Measurements from ENCODE around the gene CTXN3.
"Not testable (repeated sequence)": the region's sequence is repeated elsewhere in the genome, so short reads cannot be mapped to it uniquely, and the experiment has no call there.

The CTXN3 gene

DNA sequence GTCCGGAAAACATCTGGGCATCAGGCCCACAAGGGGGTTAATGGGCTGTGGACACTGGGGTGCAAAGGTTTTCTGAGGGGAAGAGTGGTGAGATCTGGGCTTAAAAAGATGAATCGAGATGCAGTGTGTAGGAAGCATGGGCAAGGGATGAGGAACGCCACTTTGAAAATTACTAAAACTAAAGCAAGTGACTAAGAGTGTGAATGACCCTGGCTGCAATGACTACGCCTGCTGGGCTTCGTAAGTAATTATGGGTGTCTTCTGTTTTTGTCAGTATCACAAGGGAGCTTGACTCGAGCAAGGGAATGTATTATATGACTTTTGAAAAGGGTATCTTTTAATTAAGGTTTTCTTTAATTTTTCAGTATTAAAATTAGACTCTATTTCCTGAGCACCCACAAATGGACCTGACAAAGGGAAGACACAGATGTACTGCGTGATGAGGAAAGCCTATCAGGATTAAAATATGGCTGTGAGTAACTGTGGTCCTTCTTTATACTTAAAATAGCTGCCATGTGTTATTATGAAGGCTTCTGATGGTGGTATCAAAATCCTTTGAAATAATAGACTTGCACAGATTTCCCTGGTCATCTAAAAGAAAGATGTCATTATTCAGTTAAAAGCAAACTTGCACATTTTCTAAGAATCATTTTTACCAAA, 4.2 kb downstream of the CTXN3 start:
- no peak for DNase-seq (ENCODE audit: low spot score)

DNA sequence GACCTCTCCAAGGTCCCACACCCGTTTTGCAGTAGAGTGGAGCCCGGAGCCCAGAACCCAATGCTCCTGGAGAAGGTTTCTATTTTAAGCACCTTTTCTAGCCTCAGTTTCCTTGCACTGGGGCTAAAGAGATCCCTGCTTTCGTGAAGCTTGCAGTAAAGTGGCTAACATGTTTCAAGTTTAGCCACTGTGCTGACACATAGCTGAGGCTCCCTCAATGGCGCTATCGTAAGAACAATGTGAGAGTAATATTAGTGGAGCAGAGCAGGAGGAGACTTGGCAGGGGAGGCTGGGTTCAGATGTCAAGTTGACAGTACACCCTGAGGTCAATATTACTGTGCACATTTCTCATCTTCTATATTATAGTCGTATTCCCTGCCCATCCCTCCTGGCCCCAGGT, 7.9 kb downstream of the CTXN3 start:
- DNase-seq (ENCODE audit: low spot score) = no peak

DNA sequence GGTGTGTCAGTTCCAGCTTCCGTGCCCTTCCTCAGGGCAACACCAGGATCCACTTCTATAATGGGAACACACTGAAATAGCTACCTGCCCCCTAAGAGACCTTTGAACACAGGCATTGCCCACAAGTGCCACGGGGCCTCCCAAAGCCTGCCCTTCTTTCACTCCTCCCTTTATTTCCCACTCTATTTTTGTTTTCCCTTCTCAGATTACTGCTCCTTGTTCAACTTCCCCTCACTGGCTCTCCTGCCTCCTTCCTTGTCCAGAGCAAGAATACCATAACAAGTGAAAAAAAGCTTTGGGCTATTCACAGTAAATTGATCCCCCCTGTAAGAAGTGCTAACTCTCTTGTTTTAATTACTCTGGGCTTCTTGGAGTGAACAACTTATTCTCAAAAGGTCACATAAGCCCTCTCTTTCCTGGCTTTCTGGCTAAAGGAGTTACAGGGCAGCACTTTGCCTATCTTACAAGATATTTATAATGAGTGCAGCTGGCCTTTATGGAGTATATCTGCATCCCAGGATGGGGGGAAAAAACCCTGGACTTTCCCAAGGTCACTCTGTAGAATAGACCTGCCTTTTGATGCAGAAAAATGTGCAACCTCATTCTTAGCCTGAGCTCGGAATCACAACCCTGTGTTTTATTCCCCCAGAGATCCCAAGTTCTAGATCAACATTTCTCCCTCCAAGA, 11.3 kb downstream of the CTXN3 start:
- DNase-seq (ENCODE audit: low spot score) = no peak

DNA sequence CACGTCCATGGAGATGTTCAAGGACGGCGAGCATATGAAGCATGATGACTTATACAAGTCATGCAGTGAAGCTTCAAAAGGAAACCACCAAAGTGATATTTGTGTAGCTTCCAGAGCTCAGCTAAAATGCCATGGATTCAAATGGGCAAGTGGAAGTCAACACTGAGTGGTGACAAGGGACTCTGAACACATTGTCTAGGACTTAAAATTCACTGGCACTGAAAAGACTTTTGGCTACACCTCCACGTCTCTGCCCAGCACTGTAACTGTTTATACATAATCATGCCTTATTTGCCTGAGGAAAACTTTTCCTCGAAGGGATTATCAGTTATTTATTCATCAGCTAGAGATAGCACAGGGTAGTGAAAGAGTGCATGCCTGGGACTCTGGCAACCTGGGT, 15.2 kb downstream of the CTXN3 start:
- no peak for DNase-seq (ENCODE audit: low spot score)

DNA sequence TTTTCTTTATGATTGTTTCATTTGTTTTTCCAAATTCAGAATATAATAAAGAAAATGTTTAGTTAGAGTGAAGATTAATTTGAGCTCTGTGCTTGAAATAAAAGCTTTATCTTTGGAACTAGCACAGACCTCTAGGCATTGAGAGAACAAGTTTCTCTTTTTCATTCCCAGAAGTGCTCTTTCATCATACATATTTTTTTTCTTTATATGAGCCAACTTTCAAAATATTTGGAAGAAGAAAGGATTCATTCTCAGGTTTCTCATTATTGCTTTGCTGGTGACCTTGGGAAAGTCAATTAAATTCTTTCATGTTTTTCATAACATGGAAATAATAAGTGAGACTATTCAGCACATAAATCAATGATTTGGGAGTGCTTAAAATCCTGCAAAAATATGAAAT, 16.8 kb downstream of the CTXN3 start:
- no peak for DNase-seq (ENCODE audit: low spot score)

DNA sequence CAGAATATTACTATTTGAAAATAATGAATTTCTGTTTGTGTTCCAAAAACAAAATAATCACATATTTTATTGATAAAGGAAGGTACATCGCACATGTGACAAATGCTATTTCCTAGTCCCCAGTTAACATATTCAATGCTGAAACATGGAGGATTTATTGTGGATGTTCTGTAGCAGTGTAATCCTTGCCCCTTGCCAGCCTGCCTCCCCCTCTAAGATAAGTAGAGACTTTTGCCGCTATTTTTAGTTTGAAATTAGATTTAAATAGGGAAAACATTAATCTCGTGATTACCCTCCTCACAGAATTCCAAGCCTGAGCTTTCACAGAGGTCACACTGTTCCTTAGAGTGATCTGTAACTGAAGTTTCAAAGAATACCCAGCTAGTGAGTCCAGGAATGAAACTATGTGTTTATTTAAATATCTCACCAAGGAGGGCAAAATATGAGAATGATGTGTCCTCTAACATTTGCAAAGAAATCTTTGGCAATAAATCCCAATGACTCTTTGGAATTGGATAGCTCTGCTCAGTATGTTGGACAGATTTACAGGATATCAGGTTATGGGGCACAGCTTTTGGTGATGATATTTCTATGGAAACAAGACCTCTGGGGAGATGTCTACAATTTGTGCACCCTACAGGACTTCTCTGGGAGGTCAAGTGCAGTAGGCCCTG, 17.3 kb downstream of the CTXN3 start:
- no peak for DNase-seq (ENCODE audit: low spot score)

DNA sequence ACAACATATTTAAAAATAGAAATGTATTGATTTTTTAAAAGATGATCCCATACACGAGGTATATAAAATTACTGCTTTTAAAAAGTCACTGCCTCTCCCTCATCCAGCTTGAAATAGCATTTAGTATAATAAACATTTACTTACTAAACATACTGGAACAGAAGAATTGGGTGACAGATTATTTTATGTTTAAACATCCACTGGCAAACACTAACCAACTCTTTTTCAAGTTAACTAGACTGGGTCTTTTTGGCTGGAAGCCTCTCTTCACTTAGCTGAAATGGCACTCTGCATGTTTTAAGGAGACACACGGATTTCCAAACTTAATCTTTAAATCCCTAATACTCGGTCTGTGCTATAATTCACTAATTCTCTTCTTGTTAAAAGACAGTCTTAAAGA, 19.0 kb downstream of the CTXN3 start:
- no peak for DNase-seq (ENCODE audit: low spot score)

DNA sequence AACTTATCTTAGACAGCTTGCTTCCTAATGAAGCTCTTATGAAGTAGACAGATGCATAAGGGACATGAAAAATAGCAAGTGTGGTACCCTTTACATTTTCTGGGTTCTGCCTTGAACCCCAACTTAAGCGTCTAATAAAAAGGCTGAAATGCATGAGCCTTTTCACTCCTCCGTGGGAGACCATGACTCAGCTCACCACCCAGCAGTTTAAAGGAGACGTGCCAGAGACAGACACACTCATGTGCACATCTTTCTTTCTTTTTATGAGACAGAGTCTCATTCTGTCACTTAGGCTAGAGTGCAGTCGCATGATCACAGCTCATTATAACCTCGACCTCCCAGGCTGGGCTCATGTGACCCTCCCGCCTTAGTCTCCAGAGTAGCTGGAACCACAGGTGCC, 22.3 kb downstream of the CTXN3 start:
- DNase-seq (ENCODE audit: low spot score) = no peak

DNA sequence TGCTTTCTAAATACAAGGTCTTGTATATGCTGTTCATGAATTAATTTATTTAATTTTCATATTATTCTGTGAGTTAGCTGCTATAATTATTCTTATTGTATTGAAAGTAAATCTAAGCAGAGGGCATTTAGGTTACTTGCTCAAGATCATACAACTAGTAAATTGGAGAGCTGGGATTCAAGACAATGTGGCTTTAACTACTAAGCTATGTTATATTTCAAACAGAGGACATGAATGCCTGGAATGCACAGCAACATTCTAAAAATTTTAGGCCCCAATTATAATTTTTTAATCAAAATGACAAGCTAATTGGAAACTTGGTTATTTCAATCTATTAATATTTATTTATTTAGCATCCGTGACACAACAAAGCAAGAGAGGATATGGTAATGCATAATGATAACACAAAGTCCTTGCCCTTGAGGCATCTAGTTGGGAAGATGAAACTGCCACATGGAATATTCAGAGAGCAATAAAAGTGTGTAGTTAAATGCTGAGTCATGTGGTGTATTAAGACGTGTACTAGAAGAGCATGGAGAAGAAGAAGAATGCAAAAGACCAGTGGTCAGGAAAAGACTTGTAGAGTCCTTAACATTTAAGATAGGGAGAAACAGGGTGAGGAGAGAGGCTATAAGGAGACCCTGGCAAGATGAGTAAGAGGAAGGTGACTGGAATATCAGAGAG, 24.4 kb downstream of the CTXN3 start:
- DNase-seq (ENCODE audit: low spot score) = no peak

DNA sequence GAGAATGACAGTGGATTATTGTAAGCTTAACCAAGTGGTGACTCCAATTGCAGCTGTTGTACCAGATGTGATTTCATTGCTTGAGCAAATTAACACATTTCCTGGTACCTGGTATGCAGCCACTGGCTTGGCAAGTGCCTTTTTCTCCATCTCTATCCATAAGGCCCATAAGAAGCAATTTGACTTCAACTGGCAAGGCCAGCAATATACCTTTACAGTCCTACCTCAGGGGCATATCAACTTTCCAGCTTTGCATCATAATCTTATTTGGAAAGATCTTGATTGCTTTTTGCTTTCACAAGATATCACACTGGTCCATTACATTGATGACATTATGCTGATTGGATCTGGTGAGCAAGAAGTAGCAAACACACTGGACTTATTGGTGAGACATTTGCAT, 28.1 kb downstream of the CTXN3 start:
- not testable (repeated sequence) for DNase-seq (ENCODE audit: low spot score)

DNA sequence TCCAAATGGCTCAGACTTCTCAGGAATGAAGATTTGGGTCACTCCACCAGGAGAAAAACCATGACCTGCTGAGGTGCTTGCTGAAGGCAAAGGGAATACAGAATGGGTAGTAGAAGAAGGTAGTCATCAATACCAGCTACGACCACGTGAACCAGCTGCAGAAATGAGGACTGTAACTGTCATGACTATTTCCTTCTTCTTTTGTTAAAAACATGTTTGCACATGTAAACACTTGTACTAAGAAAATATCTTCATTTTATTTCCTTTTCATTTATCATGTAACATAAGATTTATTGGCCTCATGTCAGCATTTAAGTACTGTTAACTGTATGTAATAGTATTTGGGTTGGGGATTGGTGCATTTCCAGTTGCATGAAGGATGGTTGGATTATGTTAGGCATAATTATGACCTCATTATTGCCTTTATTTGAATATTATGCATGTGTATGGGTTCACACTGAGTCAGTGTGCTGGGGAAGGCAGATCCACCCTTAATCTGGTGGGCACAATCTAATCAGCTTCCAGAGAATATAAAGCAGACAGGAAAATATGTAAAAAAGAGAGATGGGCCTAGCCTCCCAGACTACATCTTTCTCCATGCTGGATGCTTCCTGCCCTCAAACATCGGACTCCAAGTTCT, 30.9 kb downstream of the CTXN3 start:
- DNase-seq (ENCODE audit: low spot score) = not testable (repeated sequence)

DNA sequence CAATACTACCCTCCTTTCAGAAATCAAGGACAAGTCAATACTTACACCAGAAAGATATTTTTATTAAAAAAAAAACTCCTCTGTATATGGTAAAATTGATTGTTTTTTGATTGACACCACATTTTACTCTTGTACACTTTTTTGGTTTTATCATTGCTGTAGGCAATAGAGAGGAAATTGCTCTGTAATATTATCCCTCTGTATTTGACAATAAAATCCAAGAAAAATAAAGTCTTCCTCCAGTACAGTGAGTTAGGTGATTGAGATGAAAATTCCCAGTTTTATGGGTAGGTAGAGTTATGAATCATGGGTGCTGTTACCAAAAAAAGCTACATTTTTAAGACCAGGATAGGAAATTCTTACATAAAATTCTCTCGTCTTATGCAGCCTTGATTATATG, 31.7 kb downstream of the CTXN3 start:
- no peak for DNase-seq (ENCODE audit: low spot score)

DNA sequence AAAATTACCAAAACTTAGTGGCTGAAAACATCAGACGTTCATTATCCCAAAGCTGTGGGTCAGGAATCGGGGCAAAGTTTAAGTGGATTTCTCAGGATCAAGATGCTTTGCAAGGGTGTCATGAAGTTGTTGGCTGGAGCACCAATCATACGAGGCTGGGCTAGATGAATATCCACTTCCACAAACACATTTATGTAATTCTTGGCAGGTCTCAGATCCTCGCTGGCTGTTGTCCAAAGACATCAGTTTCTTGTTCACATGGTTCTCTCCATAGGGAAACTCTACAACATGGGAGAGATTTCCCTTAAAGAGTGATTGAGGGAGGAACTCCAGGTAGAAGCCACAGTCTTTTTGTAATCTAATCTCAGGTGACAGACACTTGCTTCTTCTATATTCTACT, 34.1 kb downstream of the CTXN3 start:
- DNase-seq (ENCODE audit: low spot score) = no peak

DNA sequence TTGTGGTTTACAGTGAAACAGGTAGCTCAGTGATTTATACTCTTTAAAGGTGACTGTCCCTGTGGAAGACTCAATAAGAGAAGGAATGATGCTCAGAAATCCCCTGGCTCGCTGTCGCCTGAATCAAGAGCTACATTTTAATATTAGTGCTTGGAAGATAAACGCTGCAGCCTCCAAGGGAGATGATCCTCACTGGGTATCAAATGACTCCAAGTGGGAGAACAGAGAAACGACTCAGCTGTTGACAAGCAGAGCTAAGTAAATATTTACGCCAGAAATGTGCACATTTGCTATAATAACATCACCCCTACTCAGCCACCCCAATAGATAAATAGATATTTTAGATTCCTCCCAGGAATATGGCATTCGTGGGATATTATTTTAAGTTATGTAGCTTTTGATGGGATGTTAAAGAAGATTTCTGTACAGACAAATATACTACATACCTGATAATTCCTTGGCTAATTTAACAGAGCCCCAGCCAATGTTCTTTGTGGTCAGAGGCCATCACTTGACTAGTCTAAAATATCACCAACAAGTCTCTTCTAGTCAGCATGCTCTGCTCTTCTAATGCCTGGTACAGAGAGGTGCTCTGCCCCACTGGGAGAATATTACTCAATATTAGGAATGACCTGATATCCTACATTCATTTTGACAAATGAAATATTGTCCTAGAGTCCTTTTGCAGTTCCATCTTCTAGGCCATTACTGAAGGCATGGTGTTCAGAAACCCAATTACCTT, 36.0 kb downstream of the CTXN3 start:
- DNase-seq (ENCODE audit: low spot score) = no peak

DNA sequence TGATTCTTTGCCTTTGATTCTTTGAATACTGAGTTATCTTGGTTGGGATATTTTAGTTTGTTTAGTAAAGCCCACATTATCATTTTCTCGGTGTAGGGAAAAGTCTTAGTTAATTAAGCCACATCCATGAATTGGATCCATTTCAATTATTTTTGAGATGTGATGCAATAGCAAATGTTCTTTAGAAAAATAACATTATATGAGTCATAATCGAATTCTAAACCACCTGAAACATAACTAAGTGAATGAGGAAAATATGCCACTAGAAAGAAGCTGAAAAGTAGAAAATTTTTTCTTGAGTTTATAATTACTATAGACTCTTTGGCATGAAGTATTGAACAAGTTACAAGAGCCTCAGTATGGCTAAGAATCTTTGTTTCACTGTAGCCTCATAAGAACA, 36.8 kb downstream of the CTXN3 start:
- no peak for DNase-seq (ENCODE audit: low spot score)

DNA sequence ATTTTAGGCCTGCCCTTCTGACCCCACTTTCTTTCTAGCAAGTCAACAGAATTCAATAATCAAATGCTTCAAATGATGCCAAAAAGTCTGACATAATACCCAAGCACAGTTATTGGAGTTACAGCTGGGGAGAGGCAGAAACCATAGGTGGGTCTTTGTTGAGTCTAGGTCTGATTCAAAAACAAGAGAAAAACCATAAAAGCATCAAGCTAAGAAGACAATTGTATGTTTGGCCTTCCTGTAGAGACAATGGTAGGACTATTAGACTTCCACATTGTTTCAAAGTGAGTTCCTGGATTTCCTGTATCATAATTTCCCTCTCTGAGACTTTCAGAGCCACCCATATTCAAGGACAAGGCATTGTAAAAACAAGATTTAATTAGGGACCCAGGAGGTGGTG, 37.5 kb downstream of the CTXN3 start:
- no peak for DNase-seq (ENCODE audit: low spot score)

DNA sequence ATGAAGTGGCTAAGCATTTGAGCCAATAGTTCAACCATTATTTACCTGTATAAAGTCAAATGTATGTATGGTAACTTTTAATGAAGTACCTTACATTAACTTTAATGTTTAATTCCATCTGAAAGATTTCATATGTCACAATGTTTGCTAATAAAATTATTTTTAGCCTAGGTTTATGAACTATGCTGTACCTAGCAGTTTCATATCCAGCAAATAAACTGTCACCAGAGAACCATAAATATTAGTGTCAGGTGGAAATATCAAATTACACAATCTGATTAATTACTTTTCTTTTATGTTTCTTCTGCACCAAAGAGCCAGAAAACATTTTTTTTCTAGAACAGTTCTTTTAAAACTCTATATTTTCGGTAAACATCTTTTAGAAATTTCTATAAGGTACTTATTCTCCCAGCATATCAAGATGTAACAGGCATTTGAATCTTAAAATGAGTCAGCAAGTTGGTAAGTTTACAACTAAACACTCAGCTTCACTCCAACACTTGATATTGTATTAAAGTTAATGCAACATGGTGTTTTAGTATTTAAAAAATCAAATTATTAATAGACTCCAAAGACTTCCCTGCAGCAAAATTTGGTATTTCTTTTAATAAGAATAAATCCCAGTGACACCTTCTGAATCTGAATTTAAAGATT, 45.8 kb downstream of the CTXN3 start:
- no peak for DNase-seq (ENCODE audit: low spot score)

DNA sequence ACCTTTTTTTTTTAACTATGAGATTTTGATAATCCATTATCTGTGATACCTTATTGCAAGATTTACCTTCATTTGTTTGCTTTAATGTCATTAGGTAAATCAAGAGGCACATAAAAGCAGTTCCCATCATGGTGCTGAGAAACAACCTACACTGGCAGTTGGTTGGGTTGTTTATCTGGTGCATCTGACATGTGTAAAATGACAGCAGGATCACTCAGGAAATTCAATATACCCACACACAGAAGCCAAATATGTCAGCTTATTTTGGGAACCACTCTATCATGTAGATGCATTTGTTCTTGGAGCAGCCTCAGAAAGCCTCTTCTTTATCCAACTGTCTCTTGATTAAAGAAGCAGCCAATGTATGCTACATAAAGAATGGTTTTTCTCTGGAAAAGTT, 46.5 kb downstream of the CTXN3 start:
- DNase-seq (ENCODE audit: low spot score) = no peak

DNA sequence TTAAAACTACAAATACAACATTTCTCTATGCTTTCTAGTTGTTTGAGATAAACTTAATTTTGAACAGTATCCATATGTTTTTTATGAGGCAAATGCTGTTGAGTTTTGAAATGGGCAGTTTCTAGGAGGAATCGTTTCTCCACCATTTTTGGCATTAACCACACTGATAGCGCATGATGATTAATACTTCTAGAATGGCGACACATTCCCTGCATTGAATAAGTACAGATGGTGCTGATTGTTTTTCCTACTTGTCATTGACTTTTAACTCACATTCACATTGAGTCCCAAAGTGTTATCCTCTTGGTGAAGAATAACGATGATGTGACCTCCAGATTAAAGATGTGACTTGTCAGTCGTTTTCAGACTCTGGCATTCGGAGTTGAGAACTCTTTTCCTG, 47.8 kb downstream of the CTXN3 start:
- no peak for DNase-seq (ENCODE audit: low spot score)

DNA sequence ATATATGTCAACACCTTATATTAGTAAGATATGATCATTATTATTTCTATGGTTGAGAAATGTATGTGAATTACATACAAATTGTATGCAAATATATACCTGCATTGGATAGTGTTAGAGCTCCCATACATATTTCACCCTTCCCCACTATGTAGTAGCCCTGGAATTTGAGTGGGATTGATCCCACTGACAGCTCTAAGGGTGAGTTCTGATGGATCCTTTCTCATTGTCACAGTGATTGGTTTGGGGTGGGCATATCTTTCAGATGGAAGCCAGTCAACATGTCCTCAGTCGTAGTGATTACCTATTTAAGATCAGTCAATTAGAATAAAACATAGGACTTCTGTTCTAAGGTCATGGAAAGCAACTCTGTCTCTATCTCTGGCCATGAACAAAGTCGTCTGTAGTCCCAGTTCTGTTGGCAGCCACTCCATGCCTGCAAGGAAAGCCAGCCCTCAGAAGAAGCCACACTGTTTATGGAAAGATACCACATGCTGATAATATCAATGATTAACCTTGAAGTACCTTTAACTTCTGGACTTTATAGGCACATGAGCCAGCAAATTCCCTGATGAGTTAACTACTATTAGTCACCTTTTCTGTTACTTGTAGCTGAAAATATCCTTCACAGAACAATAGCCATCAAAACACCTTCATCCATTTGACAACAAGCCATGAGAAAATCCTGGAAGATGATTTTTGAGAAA, 49.2 kb downstream of the CTXN3 start:
- DNase-seq (ENCODE audit: low spot score) = no peak

DNA sequence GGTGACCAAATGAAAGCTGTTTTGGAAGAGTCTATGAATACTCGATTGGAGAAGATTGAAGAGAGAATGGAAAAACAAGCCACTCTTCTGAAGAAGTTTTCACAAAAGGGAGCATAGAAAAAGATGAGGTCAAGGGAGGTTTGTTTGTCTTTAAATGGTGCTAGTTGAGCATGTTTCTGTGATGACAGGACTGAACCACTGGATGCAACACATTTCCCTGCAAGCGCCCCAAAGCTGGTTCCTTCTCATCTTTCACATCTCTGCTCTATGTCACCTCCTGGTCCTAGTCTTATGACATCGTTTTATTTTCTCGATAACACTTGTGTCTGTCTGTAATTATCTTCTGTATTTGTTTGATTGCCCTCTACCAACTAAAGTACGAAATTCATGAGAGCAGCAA, 50.5 kb downstream of the CTXN3 start:
- DNase-seq (ENCODE audit: low spot score) = no peak

All from CD4-positive, alpha-beta T cell treated with Interleukin-6 at 100 ng/mL for 8 hours (primary cell).